Esophagus muscularis mucosa (tissue), 3 donors: Measurements from ENCODE around the gene REC8.

Source experiments
- POLR2AphosphoS5 ChIP-seq, 2 donors: sonication (generic); formaldehyde crosslinking; IDR thresholded peaks; one replicate each; pipeline ENCODE4 v1.6.1; 2017; ENCODE audit warnings: antibody characterized with exemption in 2 of 2
- TF ChIP-seq, protein P1 (sequence below), 3 experiments: fragments of 200-600 bp in 2 of 3; fragments of 450-650 bp in 1 of 3; sonication (generic) in 2 of 3; IDR thresholded peaks; one replicate each; pipeline ENCODE4 v1.5.1; 2017 to 2019; ENCODE audit warnings: antibody characterized with exemption in 3 of 3, mild to moderate bottlenecking in 2 of 3, moderate library complexity in 1 of 3

DNA sequence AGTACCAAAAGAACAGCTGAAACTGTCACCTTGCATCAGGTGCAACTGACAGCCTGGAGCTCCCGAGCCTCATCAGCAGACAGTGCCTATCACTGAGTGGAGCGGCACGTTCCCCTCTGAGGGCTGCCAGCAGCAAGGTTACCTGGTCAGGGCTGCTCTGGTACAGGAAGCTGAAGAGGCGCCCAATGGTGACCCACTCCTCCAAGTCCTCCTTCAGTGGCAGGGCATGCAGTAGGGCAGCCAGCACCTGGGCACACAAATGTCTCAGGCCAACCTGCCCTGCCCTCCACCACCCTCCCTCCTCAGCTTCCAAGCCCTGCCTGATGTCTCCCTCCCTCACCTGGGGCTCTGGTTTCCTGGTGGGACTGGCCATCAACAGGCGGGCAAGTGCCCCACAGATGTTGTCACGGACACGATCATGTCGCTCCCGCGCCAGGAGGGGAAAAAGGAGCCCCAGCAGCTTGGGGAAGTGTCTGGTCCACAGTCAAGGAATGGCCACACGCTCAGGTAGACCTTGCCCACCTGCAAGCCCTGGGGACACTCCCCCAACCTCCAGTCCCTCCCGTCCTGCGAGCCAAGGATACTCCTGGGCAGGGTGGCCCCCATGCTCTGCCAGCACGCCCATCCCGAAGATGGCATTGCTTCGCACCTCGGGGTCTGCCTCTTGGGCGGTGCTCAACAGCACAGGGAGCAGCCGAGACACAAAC, 9.6 kb downstream of the REC8 start:
- TF ChIP-seq, protein P1, sequence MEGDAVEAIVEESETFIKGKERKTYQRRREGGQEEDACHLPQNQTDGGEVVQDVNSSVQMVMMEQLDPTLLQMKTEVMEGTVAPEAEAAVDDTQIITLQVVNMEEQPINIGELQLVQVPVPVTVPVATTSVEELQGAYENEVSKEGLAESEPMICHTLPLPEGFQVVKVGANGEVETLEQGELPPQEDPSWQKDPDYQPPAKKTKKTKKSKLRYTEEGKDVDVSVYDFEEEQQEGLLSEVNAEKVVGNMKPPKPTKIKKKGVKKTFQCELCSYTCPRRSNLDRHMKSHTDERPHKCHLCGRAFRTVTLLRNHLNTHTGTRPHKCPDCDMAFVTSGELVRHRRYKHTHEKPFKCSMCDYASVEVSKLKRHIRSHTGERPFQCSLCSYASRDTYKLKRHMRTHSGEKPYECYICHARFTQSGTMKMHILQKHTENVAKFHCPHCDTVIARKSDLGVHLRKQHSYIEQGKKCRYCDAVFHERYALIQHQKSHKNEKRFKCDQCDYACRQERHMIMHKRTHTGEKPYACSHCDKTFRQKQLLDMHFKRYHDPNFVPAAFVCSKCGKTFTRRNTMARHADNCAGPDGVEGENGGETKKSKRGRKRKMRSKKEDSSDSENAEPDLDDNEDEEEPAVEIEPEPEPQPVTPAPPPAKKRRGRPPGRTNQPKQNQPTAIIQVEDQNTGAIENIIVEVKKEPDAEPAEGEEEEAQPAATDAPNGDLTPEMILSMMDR (IDR thresholded peaks at IDR 0.05), result no peak
- TF ChIP-seq POLR2AphosphoS5 (IDR thresholded peaks at IDR 0.05), result no peak
